ENCODE results near the gene DSCAM.

DNA sequence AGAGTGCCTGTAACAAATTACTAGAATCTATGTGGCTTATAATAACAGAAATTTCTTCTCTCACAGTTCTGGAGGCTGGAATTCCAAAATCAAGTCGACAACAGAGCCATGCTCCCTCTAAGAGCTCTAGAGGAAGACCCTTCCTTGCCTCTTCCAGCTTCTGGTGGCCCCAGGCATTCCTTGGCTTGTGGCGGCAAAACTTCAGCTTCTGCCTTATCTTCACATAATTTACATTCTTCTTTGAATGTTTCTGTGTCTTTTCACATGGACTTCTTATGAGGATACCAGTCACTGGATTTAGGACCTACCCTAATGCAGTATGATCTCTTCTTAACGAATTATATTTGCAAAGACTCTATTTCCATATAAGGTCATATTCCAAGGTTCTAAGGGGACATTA is 655.3 kb downstream of the DSCAM start:
- no peak for TF ChIP-seq POLR2A (IDR thresholded peaks at IDR 0.05)
- TF ChIP-seq, protein P1, sequence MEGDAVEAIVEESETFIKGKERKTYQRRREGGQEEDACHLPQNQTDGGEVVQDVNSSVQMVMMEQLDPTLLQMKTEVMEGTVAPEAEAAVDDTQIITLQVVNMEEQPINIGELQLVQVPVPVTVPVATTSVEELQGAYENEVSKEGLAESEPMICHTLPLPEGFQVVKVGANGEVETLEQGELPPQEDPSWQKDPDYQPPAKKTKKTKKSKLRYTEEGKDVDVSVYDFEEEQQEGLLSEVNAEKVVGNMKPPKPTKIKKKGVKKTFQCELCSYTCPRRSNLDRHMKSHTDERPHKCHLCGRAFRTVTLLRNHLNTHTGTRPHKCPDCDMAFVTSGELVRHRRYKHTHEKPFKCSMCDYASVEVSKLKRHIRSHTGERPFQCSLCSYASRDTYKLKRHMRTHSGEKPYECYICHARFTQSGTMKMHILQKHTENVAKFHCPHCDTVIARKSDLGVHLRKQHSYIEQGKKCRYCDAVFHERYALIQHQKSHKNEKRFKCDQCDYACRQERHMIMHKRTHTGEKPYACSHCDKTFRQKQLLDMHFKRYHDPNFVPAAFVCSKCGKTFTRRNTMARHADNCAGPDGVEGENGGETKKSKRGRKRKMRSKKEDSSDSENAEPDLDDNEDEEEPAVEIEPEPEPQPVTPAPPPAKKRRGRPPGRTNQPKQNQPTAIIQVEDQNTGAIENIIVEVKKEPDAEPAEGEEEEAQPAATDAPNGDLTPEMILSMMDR (IDR thresholded peaks at IDR 0.05 in 4 of 5, conservative IDR thresholded peaks at IDR 0.05 in 1 of 5) = no peak
